GM23338 (cell line): ENCODE results near the gene ZNF544. TPM values are rescaled to one million over a fixed set of nuclear protein-coding genes. Genes with fewer than 3 reads are reported as not detected.

ENCODE experiments used
- ATAC-seq: fragments of 200-7000 bp; cut with Tn5 transposase; 3 replicates; pipeline ENCODE4 v1.9.1; 2020
- DNase-seq: peaks from one replicate; pipeline ENCODE4 v3.0.0-alpha.2; 2015; ENCODE audit warnings: low spot score
- H2AFZ ChIP-seq: fragments of 200-600 bp; sonication (generic); 2 replicates; pipeline ENCODE4 v1.8.0; 2016; ENCODE audit warnings: antibody characterized with exemption, mild to moderate bottlenecking, moderate library complexity
- H3F3A ChIP-seq: fragments of 200-600 bp; sonication (generic); replicated peaks from 2 replicates; pipeline ENCODE4 v1.8.0; 2017; ENCODE audit warnings: antibody characterized with exemption, mixed run types, low read depth
- H3K27ac ChIP-seq: fragments of 200-600 bp; sonication (generic); 2 replicates; pipeline ENCODE4 v1.6.1; 2016; ENCODE audit warnings: low read depth
- H3K27me3 ChIP-seq: fragments of 200-600 bp; sonication (generic); 2 replicates; pipeline ENCODE4 v1.8.0; 2016; ENCODE audit warnings: mild to moderate bottlenecking, mixed run types, moderate library complexity; ENCODE audit not compliant: insufficient read depth
- H3K36me3 ChIP-seq: fragments of 200-600 bp; sonication (generic); 2 replicates; pipeline ENCODE4 v1.8.0; 2016; ENCODE audit warnings: mild to moderate bottlenecking; ENCODE audit not compliant: insufficient read depth
- H3K4me1 ChIP-seq: fragments of 200-600 bp; sonication (generic); 2 replicates; pipeline ENCODE4 v1.8.0; 2016; ENCODE audit warnings: mild to moderate bottlenecking, moderate library complexity; ENCODE audit not compliant: insufficient read depth
- H3K4me2 ChIP-seq: fragments of 200-600 bp; sonication (generic); 2 replicates; pipeline ENCODE4 v1.7.1; 2017; ENCODE audit warnings: mixed run types
- H3K4me3 ChIP-seq: fragments of 200-600 bp; sonication (generic); 2 replicates; pipeline ENCODE4 v1.6.1; 2016; ENCODE audit warnings: mixed run types
- H3K79me2 ChIP-seq: fragments of 200-600 bp; sonication (generic); replicated peaks from 2 replicates; pipeline ENCODE4 v1.8.0; 2017; ENCODE audit warnings: mild to moderate bottlenecking; ENCODE audit not compliant: insufficient read depth
- H3K9me2 ChIP-seq: fragments of 200-600 bp; sonication (generic); 2 replicates; pipeline ENCODE4 v1.8.0; 2017; ENCODE audit not compliant: insufficient read depth
- H4K20me1 ChIP-seq: fragments of 200-600 bp; sonication (generic); replicated peaks from 2 replicates; pipeline ENCODE4 v1.8.0; 2017; ENCODE audit warnings: mild to moderate bottlenecking; ENCODE audit not compliant: insufficient read depth
- H3K27ac Mint-ChIP-seq: 2 replicates; pipeline ENCODE4 v1.8.0; 2020; ENCODE audit warnings: inconsistent platforms, mild to moderate bottlenecking, moderate library complexity, mixed read lengths
- H3K27me3 Mint-ChIP-seq: 3 replicates; pipeline ENCODE4 v1.8.0; 2022; ENCODE audit warnings: low read depth, mild to moderate bottlenecking, moderate library complexity, mixed read lengths, inconsistent platforms; ENCODE audit not compliant: insufficient read depth, poor library complexity
- H3K36me3 Mint-ChIP-seq: 3 replicates; pipeline ENCODE4 v1.8.0; 2021; ENCODE audit warnings: low read depth, mild to moderate bottlenecking, inconsistent platforms, moderate library complexity, mixed read lengths
- H3K4me1 Mint-ChIP-seq: 3 replicates; pipeline ENCODE4 v1.8.0; 2020; ENCODE audit warnings: mild to moderate bottlenecking, inconsistent platforms, mixed read lengths
- H3K4me3 Mint-ChIP-seq: 3 replicates; pipeline ENCODE4 v1.8.0; 2021; ENCODE audit warnings: moderate library complexity, mild to moderate bottlenecking, inconsistent platforms, mixed read lengths
- H3K9me3 Mint-ChIP-seq: 3 replicates; pipeline ENCODE4 v1.8.0; 2020; ENCODE audit warnings: moderate library complexity, mild to moderate bottlenecking, inconsistent platforms, mixed read lengths
- CREB1 ChIP-seq: fragments of 250-450 bp; sonication (Bioruptor Pico); IDR thresholded peaks from 2 replicates; pipeline ENCODE4 v1.5.0; 2020; ENCODE audit warnings: low read depth, mild to moderate bottlenecking, moderate library complexity
- CTCF ChIP-seq, 2 experiments: fragments of 200-600 bp in 1 of 2; sonication (generic) in 1 of 2; conservative IDR thresholded peaks; 2 replicates each; pipeline versions ENCODE4 v1.5.1 to v1.6.1; 2016 to 2017; ENCODE audit warnings: antibody characterized with exemption in 2 of 2, low read depth in 2 of 2, mild to moderate bottlenecking in 2 of 2, moderate library complexity in 1 of 2
- ETS1 ChIP-seq: IDR thresholded peaks from 2 replicates; pipeline ENCODE4 v1.6.1; 2016; ENCODE audit warnings: antibody characterized with exemption
- EZH2 ChIP-seq: fragments of 200-600 bp; sonication (generic); IDR thresholded peaks from one replicate; pipeline ENCODE4 v1.8.0; 2017; ENCODE audit warnings: antibody characterized with exemption, mild to moderate bottlenecking, low read depth; ENCODE audit not compliant: unreplicated experiment
- EZH2phosphoT487 ChIP-seq: fragments of 200-600 bp; sonication (generic); IDR thresholded peaks from one replicate; pipeline ENCODE4 v1.8.1; 2018; ENCODE audit warnings: antibody characterized with exemption; ENCODE audit not compliant: unreplicated experiment
- JUNB ChIP-seq: IDR thresholded peaks from one replicate; pipeline ENCODE4 v1.6.1; 2016; ENCODE audit warnings: antibody characterized with exemption; ENCODE audit not compliant: unreplicated experiment
- NANOG ChIP-seq: IDR thresholded peaks from 2 replicates; pipeline ENCODE4 v1.6.1; 2016; ENCODE audit warnings: antibody characterized with exemption, borderline replicate concordance
- POLR2AphosphoS5 ChIP-seq: IDR thresholded peaks from 2 replicates; pipeline ENCODE4 v1.6.1; 2016; ENCODE audit warnings: antibody characterized with exemption, low read depth
- REST ChIP-seq: IDR thresholded peaks from one replicate; pipeline ENCODE4 v1.6.1; 2018; ENCODE audit warnings: antibody characterized with exemption; ENCODE audit not compliant: unreplicated experiment
- STAT1 ChIP-seq: IDR thresholded peaks from one replicate; pipeline ENCODE4 v1.6.1; 2016; ENCODE audit warnings: antibody characterized with exemption; ENCODE audit not compliant: unreplicated experiment
- ZNF114 ChIP-seq: fragments of 250-450 bp; sonication (Bioruptor Pico); IDR thresholded peaks from 2 replicates; pipeline ENCODE4 v1.5.0; 2020; ENCODE audit warnings: mild to moderate bottlenecking, moderate library complexity
- ZNF331 ChIP-seq: fragments of 250-450 bp; sonication (Bioruptor Pico); IDR thresholded peaks from 2 replicates; pipeline ENCODE4 v1.5.0; 2020; ENCODE audit warnings: low read depth, mild to moderate bottlenecking, moderate library complexity
- ZNF462 ChIP-seq: fragments of 250-450 bp; sonication (Bioruptor Pico); IDR thresholded peaks from 2 replicates; pipeline ENCODE4 v1.5.0; 2020; ENCODE audit warnings: mild to moderate bottlenecking, moderate library complexity
- polyA plus RNA-seq: library from polyadenylated mRNA; unstranded; fragments of >200 nt; fragmentation: Nextera tagmentation; extraction: Ambion mirVana; gene quantifications from 2 replicates; pipeline ENCODE4 v1.2.1, GENCODE V29; 2016
- total RNA-seq: library from RNA; depleted of rRNA; stranded (reverse); fragments of >200 nt; shearing (Covaris generic); gene quantifications from 2 replicates; pipeline ENCODE4 v1.2.3, GENCODE V29; 2014

ZNF544 gene
- total and polyA plus RNA-seq, 2 experiments from 2014 or later: 29.4 to 93.9 TPM

GRCh38 chr19:58203814-58204475, 24.8 kb upstream of the ZNF544 start:
- peaks cover 41% of the 10 kb centered on the region for H3K36me3 ChIP-seq
- H3K27me3 ChIP-seq: no peaks in the 10 kb centered on the region
- no peaks in the 10 kb centered on the region; the same call in 1 of the 2 replicates for H4K20me1 ChIP-seq
- peak; percentile 94 for ATAC-seq
- no peak overlapping the region for H3K4me2 ChIP-seq
- Mint-ChIP-seq H3K4me1 (no peaks in the 10 kb centered on the region), H3K36me3 (peaks cover 99% of the 10 kb centered on the region), H3K27me3 (peaks cover 19% of the 10 kb centered on the region), H3K4me3 (peak overlapping the region; percentile 51; the same call in 2 of the 3 replicates), H3K27ac (no peak overlapping the region), H3K9me3 (peaks cover 92% of the 10 kb centered on the region)
- peaks cover 12% of the 10 kb centered on the region for H3K79me2 ChIP-seq
- TF ChIP-seq STAT1 (no peak), EZH2phosphoT487 (no peak), JUNB (no peak), NANOG (no peak), CTCF (conservative IDR thresholded peaks at IDR 0.05; ENCODE audit: low read depth in 2 of 2) (no peak), CREB1 (no peak), ZNF462 (CRISPR knock-in tag) (no peak), ZNF331 (CRISPR knock-in tag) (no peak), ETS1 (no peak), EZH2 (no peak), POLR2AphosphoS5 (no peak), ZNF114 (CRISPR knock-in tag) (no peak), REST (no peak)
- no peaks in the 10 kb centered on the region for H3K9me2 ChIP-seq
- H2AFZ ChIP-seq: no peak overlapping the region
- H3K4me1 ChIP-seq: no peaks in the 10 kb centered on the region
- H3K27ac ChIP-seq: no peak overlapping the region
- no peaks in the 10 kb centered on the region; the same call in 1 of the 2 replicates for H3F3A ChIP-seq
- H3K4me3 ChIP-seq: no peak overlapping the region
- DNase-seq: peak; percentile 44
